Activated CD8-positive, alpha-beta T cell treated with anti-CD3 and anti-CD28 coated beads for 36 hours (primary cell): ENCODE data around the gene FAM184B. TPM values are rescaled to one million over a fixed set of nuclear protein-coding genes. Genes with fewer than 3 reads are reported as not detected.
"Not testable (repeated sequence)": the region's sequence is repeated elsewhere in the genome, so short reads cannot be mapped to it uniquely, and the experiment has no call there.

Source experiments
- ATAC-seq: fragments of 200-7000 bp; cut with Tn5 transposase; one replicate; pipeline ENCODE4 v1.10.0; 2021; ENCODE audit warnings: mild to moderate bottlenecking, moderate library complexity
- CTCF ChIA-PET: fragments of 350-600 bp; sonication (Branson Sonifier 250); formaldehyde crosslinking; loops from one replicate; lab custom pipeline; 2021; ENCODE audit warnings: antibody characterized with exemption; lab: Charles Lee
- POLR2A ChIA-PET: fragments of 350-600 bp; sonication (Branson Sonifier 250); formaldehyde crosslinking; loops from one replicate; lab custom pipeline; 2021; ENCODE audit warnings: antibody characterized with exemption; lab: Charles Lee
- DNase-seq: peaks from one replicate; pipeline ENCODE4 v3.0.0-alpha.2; 2020
- H3K27ac Mint-ChIP-seq: one replicate; pipeline ENCODE4 v1.8.0; 2021; ENCODE audit warnings: mild to moderate bottlenecking, mixed read lengths
- H3K27me3 Mint-ChIP-seq: one replicate; pipeline ENCODE4 v1.8.0; 2021; ENCODE audit warnings: mixed read lengths
- H3K36me3 Mint-ChIP-seq: one replicate; pipeline ENCODE4 v1.8.0; 2021; ENCODE audit warnings: low read depth, mixed read lengths
- H3K4me1 Mint-ChIP-seq: one replicate; pipeline ENCODE4 v1.8.0; 2021; ENCODE audit warnings: low read depth, mixed read lengths
- H3K4me3 Mint-ChIP-seq: one replicate; pipeline ENCODE4 v1.8.0; 2021; ENCODE audit warnings: mild to moderate bottlenecking, moderate library complexity, mixed read lengths
- H3K9me3 Mint-ChIP-seq: one replicate; pipeline ENCODE4 v1.8.0; 2021; ENCODE audit warnings: mixed read lengths
- CTCF ChIP-seq: fragments of 200-600 bp; IDR thresholded peaks from one replicate; pipeline ENCODE4 v1.8.0; 2022; ENCODE audit warnings: antibody characterized with exemption, mild to moderate bottlenecking
- intact Hi-C: fragments of 100-400 bp; cut with micrococcal nuclease; formaldehyde crosslinking; loops from one replicate; pipeline ENCODE4 v1.10.0; 2022
- total RNA-seq, 2 experiments: library from RNA; stranded (reverse); gene quantifications; one replicate each; pipeline ENCODE4 v1.2.3, GENCODE V29; 2021

FAM184B gene
- total RNA-seq, 2 experiments from 2014 or later: 0.05 TPM; not detected in 1

GRCh38 chr4:17667253-17667652 is 114.2 kb downstream of the FAM184B start:
- POLR2A ChIA-PET: interaction anchor here (0.8 kb wide), 1 partner anchor 118 kb away, joined by 3 read pairs; no protein-coding TSS in a partner anchor
- no peak overlapping the region for H3K27ac Mint-ChIP-seq
- CTCF ChIA-PET: interaction anchor here (0.7 kb wide), 1 partner anchor 951 kb away, joined by 3 read pairs; no protein-coding TSS in a partner anchor
- ATAC-seq (no peak), DNase-seq (no peak)
- intact Hi-C loops: no loop called here
- H3K4me3 Mint-ChIP-seq: no peak overlapping the region
- H3K9me3 Mint-ChIP-seq: peaks cover 12% of the 10 kb centered on the region
- peaks cover 1% of the 10 kb centered on the region for H3K27me3 Mint-ChIP-seq
- TF ChIP-seq CTCF: no peak
- no peaks in the 10 kb centered on the region for H3K36me3 Mint-ChIP-seq
- peaks cover 11% of the 10 kb centered on the region for H3K4me1 Mint-ChIP-seq

GRCh38 chr4:17665852-17666251 is 115.6 kb downstream of the FAM184B start:
- no peak overlapping the region for H3K4me3 Mint-ChIP-seq
- H3K36me3 Mint-ChIP-seq: no peaks in the 10 kb centered on the region
- ATAC-seq (no peak), DNase-seq (no peak)
- H3K27ac Mint-ChIP-seq: no peak overlapping the region
- peaks cover 11% of the 10 kb centered on the region for H3K4me1 Mint-ChIP-seq
- H3K9me3 Mint-ChIP-seq: no peaks in the 10 kb centered on the region
- no peaks in the 10 kb centered on the region for H3K27me3 Mint-ChIP-seq
- no peak for TF ChIP-seq CTCF
- CTCF ChIA-PET: interaction anchor here (1.0 kb wide), 1 partner anchor 117 kb away, joined by 3 read pairs; no protein-coding TSS in a partner anchor
- POLR2A ChIA-PET: no interaction called here
- intact Hi-C loops: no loop called here

GRCh38 chr4:17665346-17665745 is 116.1 kb downstream of the FAM184B start:
- TF ChIP-seq CTCF: no peak
- ChIA-PET CTCF (interaction anchor here (1.0 kb wide), 1 partner anchor 116 kb away, joined by 3 read pairs; no protein-coding TSS in a partner anchor), POLR2A (no interaction called here)
- Mint-ChIP-seq H3K9me3 (no peaks in the 10 kb centered on the region), H3K27me3 (no peaks in the 10 kb centered on the region), H3K4me3 (no peak overlapping the region), H3K4me1 (peaks cover 11% of the 10 kb centered on the region), H3K27ac (no peak overlapping the region), H3K36me3 (no peaks in the 10 kb centered on the region)
- DNase-seq (no peak), ATAC-seq (no peak)
- intact Hi-C loops: no loop called here

- intact Hi-C loops: no loop called here
- peak; percentile 43 for DNase-seq
- no peak for TF ChIP-seq CTCF
- no peaks in the 10 kb centered on the region for H3K27me3 Mint-ChIP-seq
- POLR2A ChIA-PET: no interaction called here
- peak; percentile 89 for ATAC-seq
- no peaks in the 10 kb centered on the region for H3K36me3 Mint-ChIP-seq
- no peak overlapping the region for H3K27ac Mint-ChIP-seq
- peaks cover 11% of the 10 kb centered on the region for H3K4me1 Mint-ChIP-seq
- no peak overlapping the region for H3K4me3 Mint-ChIP-seq
- CTCF ChIA-PET: interaction anchor here (1.0 kb wide), 1 partner anchor 116 kb away, joined by 3 read pairs; no protein-coding TSS in a partner anchor
- no peaks in the 10 kb centered on the region for H3K9me3 Mint-ChIP-seq
Observed at GRCh38 chr4:17664755-17665154, 116.7 kb downstream of the FAM184B start.

- ATAC-seq: no peak
Observed at GRCh38 chr4:17662694-17663093, 118.7 kb downstream of the FAM184B start.

GRCh38 chr4:17659196-17659595 is 122.2 kb downstream of the FAM184B start:
- ATAC-seq, H3K4me1 Mint-ChIP-seq, H3K4me3 Mint-ChIP-seq, intact Hi-C loops, H3K36me3 Mint-ChIP-seq, H3K27ac Mint-ChIP-seq, DNase-seq, H3K27me3 Mint-ChIP-seq, H3K9me3 Mint-ChIP-seq: not testable (repeated sequence)
- CTCF ChIA-PET: interaction anchor here (1.1 to 1.2 kb wide), 2 partner anchors 23 to 110 kb away, joined by 3 read pairs; no protein-coding TSS in a partner anchor
- POLR2A ChIA-PET: interaction anchor here (0.9 kb wide), 1 partner anchor 26 kb away, joined by 3 read pairs; no protein-coding TSS in a partner anchor

More at GRCh38 chr4:17662694-17663093, 118.7 kb downstream of the FAM184B start:
- intact Hi-C loops: no loop called here
- no peaks in the 10 kb centered on the region for H3K36me3 Mint-ChIP-seq
- H3K4me3 Mint-ChIP-seq: no peak overlapping the region
- peaks cover 11% of the 10 kb centered on the region for H3K4me1 Mint-ChIP-seq
- POLR2A ChIA-PET: no interaction called here
- H3K27me3 Mint-ChIP-seq: no peaks in the 10 kb centered on the region
- CTCF ChIA-PET: no interaction called here
- H3K27ac Mint-ChIP-seq: no peak overlapping the region
- no peaks in the 10 kb centered on the region for H3K9me3 Mint-ChIP-seq
- DNase-seq: no peak
- no peak for TF ChIP-seq CTCF
